ENCODE data around the gene RFT1.

RFT1 gene

DNA sequence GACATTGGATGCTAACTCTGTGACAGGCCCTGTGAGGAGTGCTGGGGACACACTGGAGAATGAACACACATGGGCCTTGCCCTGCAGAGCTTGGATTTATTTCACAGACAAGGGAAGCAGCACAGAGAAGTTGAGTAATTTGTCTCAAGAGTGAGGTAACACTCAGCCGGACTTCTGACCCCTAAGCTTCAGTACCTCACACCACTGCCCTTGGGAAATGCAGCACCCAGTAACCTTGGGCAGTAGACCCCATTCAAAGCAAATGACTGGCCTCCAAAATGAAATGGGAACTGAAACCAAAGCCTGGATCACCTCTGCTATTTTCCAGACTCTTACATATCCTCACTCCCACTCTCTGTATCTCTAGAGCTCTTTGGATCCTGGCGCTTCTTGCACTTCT is 37.3 kb downstream of the RFT1 start:
- no peak overlapping the region for H3K9ac ChIP-seq
- no peaks in the 10 kb centered on the region for H3K9me3 ChIP-seq
- H4K20me1 ChIP-seq: no peaks in the 10 kb centered on the region
- no peak overlapping the region for H3K27ac ChIP-seq
- no peak overlapping the region for H3K4me2 ChIP-seq
- H3K27me3 ChIP-seq: no peaks in the 10 kb centered on the region
- H3K4me3 ChIP-seq: no peak overlapping the region
- H3K36me3 ChIP-seq: peaks cover 95% of the 10 kb centered on the region
- peaks cover 6% of the 10 kb centered on the region for H3K4me1 ChIP-seq
- no peak for TF ChIP-seq Cebpa-rat (IDR thresholded peaks at IDR 0.05)

GRCh38 chr3:53092216-53092615 is 38.0 kb downstream of the RFT1 start:
- H4K20me1 ChIP-seq: no peaks in the 10 kb centered on the region
- H3K4me1 ChIP-seq: peaks cover 6% of the 10 kb centered on the region
- no peak overlapping the region for H3K27ac ChIP-seq
- no peak overlapping the region for H3K9ac ChIP-seq
- no peaks in the 10 kb centered on the region for H3K27me3 ChIP-seq
- TF ChIP-seq Cebpa-rat (IDR thresholded peaks at IDR 0.05): no peak
- no peaks in the 10 kb centered on the region for H3K9me3 ChIP-seq
- no peak overlapping the region for H3K4me3 ChIP-seq
- H3K36me3 ChIP-seq: peaks cover 96% of the 10 kb centered on the region
- H3K4me2 ChIP-seq: no peak overlapping the region

GRCh38 chr3:53091011-53091410 is 39.2 kb downstream of the RFT1 start:
- H3K27ac ChIP-seq: no peak overlapping the region
- H3K4me1 ChIP-seq: peaks cover 6% of the 10 kb centered on the region
- no peak overlapping the region for H3K9ac ChIP-seq
- no peaks in the 10 kb centered on the region for H3K9me3 ChIP-seq
- peaks cover 91% of the 10 kb centered on the region for H3K36me3 ChIP-seq
- TF ChIP-seq Cebpa-rat (IDR thresholded peaks at IDR 0.05): no peak
- no peak overlapping the region for H3K4me2 ChIP-seq
- H3K27me3 ChIP-seq: no peaks in the 10 kb centered on the region
- no peak overlapping the region for H3K4me3 ChIP-seq
- no peaks in the 10 kb centered on the region for H4K20me1 ChIP-seq

DNA sequence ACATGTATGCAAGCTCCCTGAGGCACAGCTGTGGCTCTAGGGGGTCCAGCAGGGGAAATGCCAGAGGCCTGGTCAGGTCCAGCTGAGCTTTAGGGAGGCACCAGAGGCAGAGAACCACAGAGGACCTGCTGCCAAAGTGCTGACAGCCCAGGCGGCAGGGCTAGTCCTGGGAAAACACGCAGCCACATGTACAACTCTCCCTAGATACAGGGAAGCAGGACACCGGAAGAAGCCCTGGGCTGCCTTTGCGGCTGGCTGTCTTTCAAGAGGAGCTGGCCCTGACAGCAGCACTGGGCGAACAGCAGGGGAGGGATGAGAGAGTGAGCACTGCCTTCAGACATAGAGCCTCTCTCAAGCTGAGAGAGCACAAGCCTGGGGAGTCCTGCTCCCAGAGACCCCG is 40.7 kb downstream of the RFT1 start:
- Histone ChIP-seq H3K27ac (no peak overlapping the region), H3K4me1 (peaks cover 8% of the 10 kb centered on the region), H3K4me3 (no peak overlapping the region), H3K36me3 (peaks cover 76% of the 10 kb centered on the region), H3K27me3 (no peaks in the 10 kb centered on the region), H4K20me1 (no peaks in the 10 kb centered on the region), H3K9me3 (no peaks in the 10 kb centered on the region), H3K9ac (no peak overlapping the region), H3K4me2 (no peak overlapping the region)
- no peak for TF ChIP-seq Cebpa-rat (IDR thresholded peaks at IDR 0.05)

DNA sequence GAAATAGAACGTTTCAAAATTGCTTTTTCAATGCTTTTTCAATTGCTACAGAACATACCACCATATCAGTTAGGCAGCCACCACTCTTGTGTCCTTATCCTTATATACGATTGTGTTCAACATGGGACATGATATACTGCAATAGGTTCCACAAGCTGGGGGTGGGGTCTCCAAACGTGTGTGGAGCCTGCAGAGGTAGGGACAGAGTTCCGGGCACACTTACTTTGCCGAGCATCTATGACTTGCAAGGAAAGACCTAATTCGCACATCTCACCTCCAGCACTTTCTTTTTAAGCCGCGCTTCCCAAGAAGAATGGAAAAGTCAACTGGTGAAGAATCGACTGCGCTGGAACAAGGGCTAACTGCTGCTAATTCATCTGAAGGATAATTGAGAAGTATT is 44.8 kb downstream of the RFT1 start:
- no peaks in the 10 kb centered on the region for H3K9me3 ChIP-seq
- peaks cover 36% of the 10 kb centered on the region for H3K36me3 ChIP-seq
- H4K20me1 ChIP-seq: no peaks in the 10 kb centered on the region
- H3K27ac ChIP-seq: no peak overlapping the region
- H3K4me2 ChIP-seq: no peak overlapping the region
- no peak for TF ChIP-seq Cebpa-rat (IDR thresholded peaks at IDR 0.05)
- H3K27me3 ChIP-seq: no peaks in the 10 kb centered on the region
- no peak overlapping the region for H3K4me3 ChIP-seq
- H3K4me1 ChIP-seq: peaks cover 22% of the 10 kb centered on the region
- no peak overlapping the region for H3K9ac ChIP-seq

DNA sequence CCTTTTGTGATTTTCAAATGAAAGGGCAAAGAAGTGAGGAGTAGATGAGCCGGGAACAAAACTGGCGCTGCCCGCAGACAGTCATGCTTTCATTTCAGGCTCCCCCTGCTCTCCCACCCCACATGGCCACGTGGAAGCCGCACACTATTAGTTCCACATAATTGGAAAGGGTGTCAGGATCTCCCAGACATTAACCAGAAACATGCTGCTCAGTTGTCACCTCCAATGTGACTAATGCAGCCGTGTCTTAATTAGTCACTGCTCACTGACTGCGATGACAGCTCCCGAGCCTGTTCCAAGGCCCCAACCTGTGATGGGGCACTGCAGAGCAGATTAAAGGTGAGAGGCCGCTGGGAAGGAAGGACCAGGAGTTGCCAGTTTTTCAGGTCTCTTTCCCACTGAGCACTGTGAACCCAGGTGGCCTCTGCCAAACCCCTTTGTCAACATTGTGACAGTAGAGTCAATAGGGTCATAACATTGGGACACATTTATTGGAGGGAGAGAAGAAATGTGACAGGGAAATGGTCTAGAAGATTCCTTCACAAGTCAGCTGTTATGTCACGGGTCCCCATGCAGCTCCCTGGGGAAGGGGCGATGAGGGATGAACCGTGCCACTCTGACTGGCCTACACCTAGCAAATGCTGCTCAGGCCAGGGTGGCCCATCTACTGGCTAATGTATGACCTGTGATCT is 45.8 kb downstream of the RFT1 start:
- Histone ChIP-seq H3K9ac (no peak overlapping the region), H4K20me1 (no peaks in the 10 kb centered on the region), H3K27me3 (no peaks in the 10 kb centered on the region), H3K4me1 (peaks cover 22% of the 10 kb centered on the region), H3K36me3 (peaks cover 25% of the 10 kb centered on the region), H3K9me3 (no peaks in the 10 kb centered on the region), H3K4me3 (no peak overlapping the region), H3K4me2 (peak overlapping the region; percentile 44), H3K27ac (no peak overlapping the region)
- TF ChIP-seq Cebpa-rat (IDR thresholded peaks at IDR 0.05): no peak

- Histone ChIP-seq H3K36me3 (peaks cover 20% of the 10 kb centered on the region), H3K27ac (no peak overlapping the region), H4K20me1 (no peaks in the 10 kb centered on the region), H3K9me3 (no peaks in the 10 kb centered on the region), H3K9ac (no peak overlapping the region), H3K4me2 (peak overlapping the region; percentile 44), H3K4me1 (peaks cover 22% of the 10 kb centered on the region), H3K4me3 (no peak overlapping the region), H3K27me3 (no peaks in the 10 kb centered on the region)
- no peak for TF ChIP-seq Cebpa-rat (IDR thresholded peaks at IDR 0.05)
These were observed 46.3 kb downstream of the RFT1 start for GRCh38 chr3:53083949-53084309.

DNA sequence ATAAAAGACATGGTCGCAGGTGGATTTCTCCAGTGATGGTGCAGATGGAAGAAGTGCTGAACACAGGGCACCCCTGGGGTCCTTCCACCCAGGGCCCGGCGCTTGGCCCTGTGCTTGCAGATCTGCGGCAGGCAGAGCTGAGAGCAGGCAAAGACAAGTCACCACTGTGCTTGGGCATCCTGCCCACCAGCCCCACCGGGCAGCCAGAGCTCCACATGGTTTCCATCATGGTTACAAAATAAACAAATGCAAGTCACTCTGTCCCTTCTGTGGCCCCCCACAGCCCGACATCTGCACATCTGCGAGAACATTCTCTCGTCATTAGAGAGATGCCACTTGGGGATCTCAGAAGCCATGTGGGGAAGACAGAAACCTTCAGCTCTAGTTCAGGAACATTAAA is 46.7 kb downstream of the RFT1 start:
- no peak overlapping the region for H3K4me3 ChIP-seq
- H3K4me2 ChIP-seq: peak overlapping the region; percentile 44
- peaks cover 22% of the 10 kb centered on the region for H3K4me1 ChIP-seq
- no peaks in the 10 kb centered on the region for H4K20me1 ChIP-seq
- H3K9me3 ChIP-seq: no peaks in the 10 kb centered on the region
- H3K36me3 ChIP-seq: peaks cover 18% of the 10 kb centered on the region
- no peak overlapping the region for H3K27ac ChIP-seq
- H3K9ac ChIP-seq: no peak overlapping the region
- no peak for TF ChIP-seq Cebpa-rat (IDR thresholded peaks at IDR 0.05)
- no peaks in the 10 kb centered on the region for H3K27me3 ChIP-seq

DNA sequence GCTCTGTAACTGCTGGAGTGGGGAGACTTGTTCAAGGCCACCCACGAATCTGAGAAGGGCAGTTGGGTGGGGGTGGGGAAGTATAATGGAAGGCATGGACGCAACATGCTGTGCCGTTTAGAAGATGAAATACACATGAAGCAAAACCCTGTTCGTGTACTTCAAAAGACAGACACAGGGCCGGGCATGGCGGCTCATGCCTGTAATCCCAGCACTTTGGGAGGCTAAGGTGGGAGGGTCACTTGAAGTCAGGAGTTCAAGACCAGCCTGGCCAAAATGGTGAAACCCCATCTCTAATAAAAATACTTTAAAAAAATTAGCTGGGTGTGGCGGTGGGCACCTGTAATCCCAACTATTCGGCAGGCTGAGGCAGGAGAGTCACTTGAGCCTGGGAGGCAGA is 47.5 kb downstream of the RFT1 start:
- H3K9ac ChIP-seq: no peak overlapping the region
- no peak overlapping the region for H3K27ac ChIP-seq
- peaks cover 22% of the 10 kb centered on the region for H3K4me1 ChIP-seq
- H4K20me1 ChIP-seq: no peaks in the 10 kb centered on the region
- no peaks in the 10 kb centered on the region for H3K9me3 ChIP-seq
- TF ChIP-seq Cebpa-rat (IDR thresholded peaks at IDR 0.05): no peak
- no peaks in the 10 kb centered on the region for H3K27me3 ChIP-seq
- no peak overlapping the region for H3K4me3 ChIP-seq
- H3K4me2 ChIP-seq: no peak overlapping the region
- peaks cover 11% of the 10 kb centered on the region; the same call in 1 of the 2 replicates for H3K36me3 ChIP-seq

DNA sequence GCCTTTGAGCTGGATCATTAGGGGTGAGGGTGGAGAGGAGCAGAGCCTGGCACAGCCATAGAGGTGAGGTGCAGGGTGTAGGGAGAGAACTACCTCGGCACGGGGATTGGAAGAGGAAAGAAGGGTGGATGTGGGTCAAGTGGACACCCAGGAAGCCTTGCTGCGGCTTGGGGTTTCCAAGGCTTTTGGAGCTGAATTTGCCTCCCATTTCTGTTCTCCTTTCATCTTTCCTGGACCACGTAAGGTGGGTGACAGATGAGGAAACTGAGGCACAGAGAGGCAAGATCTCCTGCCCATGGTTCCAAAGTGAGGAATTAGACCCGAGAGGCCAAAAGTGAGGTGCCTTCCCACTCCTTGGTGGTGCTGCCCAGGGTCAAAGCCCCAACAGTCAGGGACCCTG is 48.9 kb downstream of the RFT1 start:
- H3K4me2 ChIP-seq: no peak overlapping the region
- no peaks in the 10 kb centered on the region for H4K20me1 ChIP-seq
- peaks cover 22% of the 10 kb centered on the region for H3K4me1 ChIP-seq
- H3K9ac ChIP-seq: no peak overlapping the region
- H3K36me3 ChIP-seq: no peaks in the 10 kb centered on the region
- no peak overlapping the region for H3K27ac ChIP-seq
- H3K27me3 ChIP-seq: no peaks in the 10 kb centered on the region
- no peak overlapping the region for H3K4me3 ChIP-seq
- no peak for TF ChIP-seq Cebpa-rat (IDR thresholded peaks at IDR 0.05)
- H3K9me3 ChIP-seq: no peaks in the 10 kb centered on the region
